Vagina (tissue), 2 donors: ENCODE measurements around the gene B4GALT5. TPM values are rescaled to one million over a fixed set of nuclear protein-coding genes. Genes with fewer than 3 reads are reported as not detected.
"Not testable (repeated sequence)": the region's sequence is repeated elsewhere in the genome, so short reads cannot be mapped to it uniquely, and the experiment has no call there.

Source experiments
- DNase-seq, 2 donors: peaks; one replicate each; pipeline ENCODE4 v3.0.0-alpha.2; 2017; ENCODE audit errors: extremely low spot score in 2 of 2
- H3K27ac ChIP-seq: fragments of 200-600 bp; sonication (generic); one replicate; pipeline ENCODE4 v1.5.1; 2019
- H3K27me3 ChIP-seq: fragments of 200-600 bp; sonication (generic); one replicate; pipeline ENCODE4 v1.5.1; 2019
- H3K36me3 ChIP-seq, 2 donors: fragments of 200-600 bp; sonication (generic); one replicate each; pipeline ENCODE4 v1.5.1; 2017 to 2019
- H3K4me1 ChIP-seq: fragments of 200-600 bp; sonication (generic); one replicate; pipeline ENCODE4 v1.5.1; 2019
- H3K4me3 ChIP-seq, 2 donors: fragments of 200-600 bp; sonication (generic); 1 replicate in 1 of 2; 2 replicates in 1 of 2; pipeline ENCODE4 v1.5.1; 2016 to 2019
- H3K9me3 ChIP-seq: fragments of 200-600 bp; sonication (generic); one replicate; pipeline ENCODE4 v1.5.1; 2019
- POLR2A ChIP-seq, 2 donors: fragments of 450-650 bp; IDR thresholded peaks; one replicate each; pipeline ENCODE4 v1.6.1; 2017; ENCODE audit warnings: antibody characterized with exemption in 2 of 2, mild to moderate bottlenecking in 2 of 2, moderate library complexity in 2 of 2
- POLR2AphosphoS5 ChIP-seq, 2 donors: sonication (generic); formaldehyde crosslinking; IDR thresholded peaks; one replicate each; pipeline ENCODE4 v1.9.0; 2017; ENCODE audit warnings: antibody characterized with exemption in 2 of 2, mild to moderate bottlenecking in 2 of 2, low read depth in 1 of 2; ENCODE audit not compliant: insufficient read depth in 1 of 2
- intact Hi-C: fragments of 100-400 bp; cut with DNase I; formaldehyde crosslinking; loops from one replicate; pipeline ENCODE4 v1.15.1; 2023
- total RNA-seq: library from RNA; depleted of rRNA; stranded (reverse); fragments of >200 nt; gene quantifications from one replicate; pipeline ENCODE4 v1.2.3, GENCODE V29; 2016
- TF ChIP-seq, protein P1 (sequence below), 3 experiments: fragments of 450-650 bp in 2 of 3; fragments of 200-600 bp in 1 of 3; sonication (generic) in 1 of 3; IDR thresholded peaks; one replicate each; pipeline ENCODE4 v1.5.1; 2017 to 2019; ENCODE audit warnings: antibody characterized with exemption in 3 of 3, mild to moderate bottlenecking in 2 of 3, moderate library complexity in 2 of 3

B4GALT5 gene
- total RNA-seq, 1 donor from 2014 or later, result 17.9 TPM

DNA sequence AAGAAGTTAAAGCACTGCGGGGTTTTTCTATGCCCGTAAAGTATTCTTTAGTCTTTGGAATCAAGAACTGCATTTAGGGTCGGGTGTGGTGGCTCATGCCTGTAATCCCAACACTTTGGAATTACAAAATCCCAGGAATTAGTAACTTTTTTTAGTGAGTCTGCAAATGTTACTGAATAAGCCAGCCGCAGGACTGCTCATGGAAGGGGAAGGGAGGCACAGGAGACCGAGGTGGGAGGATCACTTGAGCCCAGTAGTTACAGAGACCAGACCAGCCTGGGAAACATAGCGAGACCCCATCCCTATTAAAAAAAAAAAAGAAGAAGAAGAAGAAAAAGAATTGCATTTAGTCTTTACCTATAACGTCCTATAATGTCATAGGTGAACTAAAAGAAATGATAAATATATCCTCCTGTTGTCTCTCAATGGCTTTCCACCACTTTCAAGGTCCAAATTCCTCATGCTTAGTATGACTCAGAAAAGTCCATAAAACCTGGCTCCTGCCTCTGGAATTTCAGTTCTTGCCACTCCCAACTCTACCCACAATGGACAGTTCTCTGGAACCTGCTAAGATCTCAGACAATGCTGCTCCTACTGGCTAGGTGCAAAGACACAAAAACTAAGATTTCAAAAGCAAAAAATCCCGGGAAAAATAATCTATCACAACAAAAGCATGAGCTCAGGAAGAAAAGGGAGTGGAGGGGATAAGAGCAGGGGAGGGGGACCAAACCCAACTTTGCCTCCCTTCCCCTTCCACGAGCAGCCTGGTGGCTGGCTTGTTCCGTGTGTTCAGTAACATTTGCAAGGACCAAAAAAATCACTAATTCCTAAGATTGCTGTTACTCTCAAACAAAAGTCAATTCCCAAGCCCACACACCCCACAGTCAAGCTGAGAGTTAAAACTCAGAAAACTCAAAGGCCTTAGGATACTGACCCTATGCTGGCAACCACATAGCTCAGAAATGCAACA is 39.0 kb downstream of the B4GALT5 start:
- intact Hi-C loops, result no loop called here
- Histone ChIP-seq H3K4me1 (peaks cover 78% of the 10 kb centered on the region), H3K9me3 (no peaks in the 10 kb centered on the region)

DNA sequence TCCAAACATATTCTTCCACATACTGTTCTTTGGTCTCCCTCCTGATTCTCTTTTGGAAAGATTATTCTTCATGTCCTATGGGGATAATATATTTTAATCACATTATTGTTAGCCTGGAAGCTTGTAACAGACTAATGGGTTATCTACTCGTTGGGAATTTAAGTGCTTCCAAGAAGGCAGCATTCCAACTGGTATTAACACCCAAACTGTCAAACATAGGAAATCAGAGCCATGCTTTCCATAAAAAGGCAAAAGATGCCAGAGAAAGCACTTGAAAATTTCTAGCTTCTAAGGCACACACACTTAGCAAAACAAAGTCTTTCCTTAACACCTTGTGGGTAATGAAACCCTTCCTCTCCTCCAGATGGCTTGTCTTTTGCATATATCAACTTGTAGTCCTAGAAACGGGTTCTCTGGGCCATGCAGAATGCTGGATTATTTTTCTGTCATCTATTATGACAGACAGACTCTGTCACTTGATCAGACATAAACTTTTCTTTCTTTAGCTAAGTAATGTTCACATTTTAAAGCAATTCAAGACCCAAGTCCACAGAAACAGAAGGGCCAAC is 41.5 kb downstream of the B4GALT5 start:
- TF ChIP-seq, protein P1, sequence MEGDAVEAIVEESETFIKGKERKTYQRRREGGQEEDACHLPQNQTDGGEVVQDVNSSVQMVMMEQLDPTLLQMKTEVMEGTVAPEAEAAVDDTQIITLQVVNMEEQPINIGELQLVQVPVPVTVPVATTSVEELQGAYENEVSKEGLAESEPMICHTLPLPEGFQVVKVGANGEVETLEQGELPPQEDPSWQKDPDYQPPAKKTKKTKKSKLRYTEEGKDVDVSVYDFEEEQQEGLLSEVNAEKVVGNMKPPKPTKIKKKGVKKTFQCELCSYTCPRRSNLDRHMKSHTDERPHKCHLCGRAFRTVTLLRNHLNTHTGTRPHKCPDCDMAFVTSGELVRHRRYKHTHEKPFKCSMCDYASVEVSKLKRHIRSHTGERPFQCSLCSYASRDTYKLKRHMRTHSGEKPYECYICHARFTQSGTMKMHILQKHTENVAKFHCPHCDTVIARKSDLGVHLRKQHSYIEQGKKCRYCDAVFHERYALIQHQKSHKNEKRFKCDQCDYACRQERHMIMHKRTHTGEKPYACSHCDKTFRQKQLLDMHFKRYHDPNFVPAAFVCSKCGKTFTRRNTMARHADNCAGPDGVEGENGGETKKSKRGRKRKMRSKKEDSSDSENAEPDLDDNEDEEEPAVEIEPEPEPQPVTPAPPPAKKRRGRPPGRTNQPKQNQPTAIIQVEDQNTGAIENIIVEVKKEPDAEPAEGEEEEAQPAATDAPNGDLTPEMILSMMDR (IDR thresholded peaks at IDR 0.05), result no peak
- no peak for TF ChIP-seq POLR2AphosphoS5 (IDR thresholded peaks at IDR 0.05; ENCODE audit: insufficient read depth in 1 of 2, low read depth in 1 of 2)
- Histone ChIP-seq H3K27ac (no peak overlapping the region), H3K27me3 (no peaks in the 10 kb centered on the region), H3K4me3 (no peak overlapping the region), H3K9me3 (no peaks in the 10 kb centered on the region), H3K4me1 (peaks cover 53% of the 10 kb centered on the region), H3K36me3 (no peaks in the 10 kb centered on the region)
- no peak for DNase-seq
- intact Hi-C loops, result no loop called here

More for the DNA sequence above, 39.0 kb downstream of the B4GALT5 start:
- H3K36me3 ChIP-seq, result no peaks in the 10 kb centered on the region
- H3K27me3 ChIP-seq, result no peaks in the 10 kb centered on the region
- TF ChIP-seq POLR2A (IDR thresholded peaks at IDR 0.05) (no peak), POLR2AphosphoS5 (IDR thresholded peaks at IDR 0.05; ENCODE audit: insufficient read depth in 1 of 2, low read depth in 1 of 2) (no peak)
- TF ChIP-seq, protein P1 (IDR thresholded peaks at IDR 0.05), result no peak
- H3K4me3 ChIP-seq, result no peak overlapping the region
- H3K27ac ChIP-seq, result no peak overlapping the region
- DNase-seq, result no peak

DNA sequence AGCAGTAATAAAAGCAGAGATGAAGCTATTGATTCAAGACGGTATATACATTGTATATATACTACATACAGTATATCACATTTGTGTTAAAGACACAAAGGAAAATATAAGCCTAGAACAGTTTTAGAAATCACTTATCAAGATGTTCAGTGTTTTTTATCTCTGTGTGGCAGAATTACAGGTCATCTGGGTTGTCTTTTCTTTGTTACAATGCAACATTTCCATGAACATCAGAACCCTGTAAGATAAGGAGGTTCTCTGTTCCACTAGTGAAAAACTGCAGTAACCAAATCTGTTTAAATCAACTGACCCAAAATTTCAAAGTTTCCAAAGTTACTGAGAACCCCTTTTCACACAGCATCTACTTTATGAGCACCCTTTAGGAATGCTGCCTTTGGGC is 42.2 kb downstream of the B4GALT5 start:
- intact Hi-C loops, result no loop called here
- DNase-seq, result no peak
- Histone ChIP-seq H3K9me3 (no peaks in the 10 kb centered on the region), H3K27ac (no peak overlapping the region), H3K4me1 (peaks cover 51% of the 10 kb centered on the region), H3K27me3 (no peaks in the 10 kb centered on the region), H3K4me3 (no peak overlapping the region), H3K36me3 (no peaks in the 10 kb centered on the region)
- TF ChIP-seq, protein P1 (IDR thresholded peaks at IDR 0.05), result no peak
- TF ChIP-seq POLR2A (IDR thresholded peaks at IDR 0.05), result no peak
- TF ChIP-seq POLR2AphosphoS5 (IDR thresholded peaks at IDR 0.05; ENCODE audit: insufficient read depth in 1 of 2, low read depth in 1 of 2), result no peak

DNA sequence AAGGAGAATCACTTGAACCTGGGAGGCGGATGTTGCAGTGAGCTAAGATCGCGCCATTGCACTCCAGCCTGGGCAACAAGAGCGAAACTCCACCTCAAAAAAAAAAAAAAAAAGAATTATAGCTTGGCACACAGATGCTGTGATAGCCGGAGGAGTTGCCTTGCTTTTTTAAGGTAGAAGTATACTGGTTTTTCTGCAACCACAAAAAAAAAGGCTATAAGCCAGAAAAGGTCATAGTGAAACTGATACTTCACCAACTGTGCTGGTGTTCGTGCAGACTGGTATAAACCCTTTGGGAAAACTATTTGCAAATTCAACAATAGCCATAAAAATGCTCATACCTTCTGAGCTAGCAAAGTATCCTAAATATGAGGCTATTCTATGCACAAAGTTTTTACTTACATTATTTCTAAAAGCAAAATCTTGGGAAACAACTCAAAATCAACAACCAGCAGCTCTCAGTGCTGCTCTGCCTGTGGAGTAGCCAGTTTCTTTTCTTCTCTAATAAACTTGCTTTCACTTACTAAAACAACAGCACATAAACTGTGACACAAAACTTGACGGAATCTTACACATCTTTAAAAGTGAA is 44.0 kb downstream of the B4GALT5 start:
- Histone ChIP-seq H3K27me3 (no peaks in the 10 kb centered on the region), H3K9me3 (no peaks in the 10 kb centered on the region), H3K27ac (no peak overlapping the region), H3K4me1 (peaks cover 39% of the 10 kb centered on the region), H3K36me3 (no peaks in the 10 kb centered on the region), H3K4me3 (no peak overlapping the region)
- no peak for TF ChIP-seq POLR2AphosphoS5 (IDR thresholded peaks at IDR 0.05; ENCODE audit: insufficient read depth in 1 of 2, low read depth in 1 of 2)
- TF ChIP-seq, protein P1 (IDR thresholded peaks at IDR 0.05), result no peak
- no peak for TF ChIP-seq POLR2A (IDR thresholded peaks at IDR 0.05)
- intact Hi-C loops, result no loop called here
- no peak for DNase-seq

DNA sequence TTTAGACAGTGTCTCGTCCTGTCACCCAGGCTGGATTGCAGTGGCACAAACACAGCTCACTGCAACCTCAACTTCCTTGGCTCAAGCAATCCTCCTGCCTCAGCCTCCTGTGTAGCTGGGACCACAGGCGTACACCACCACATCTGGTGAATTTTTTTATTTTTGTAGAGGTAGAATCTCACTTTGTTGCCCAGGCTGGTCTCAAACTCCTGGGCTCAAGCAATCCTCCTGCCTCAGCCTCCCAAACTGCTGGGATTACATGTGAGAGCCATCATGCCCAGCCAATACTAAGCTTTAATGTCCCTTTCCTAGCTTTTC is 44.8 kb downstream of the B4GALT5 start:
- intact Hi-C loops, H3K36me3 ChIP-seq, DNase-seq, H3K27ac ChIP-seq, H3K9me3 ChIP-seq, H3K4me3 ChIP-seq, H3K27me3 ChIP-seq: not testable (repeated sequence)
- H3K4me1 ChIP-seq, result peaks cover 31% of the 10 kb centered on the region
